ENCODE results near the gene AP4S1.

DNA sequence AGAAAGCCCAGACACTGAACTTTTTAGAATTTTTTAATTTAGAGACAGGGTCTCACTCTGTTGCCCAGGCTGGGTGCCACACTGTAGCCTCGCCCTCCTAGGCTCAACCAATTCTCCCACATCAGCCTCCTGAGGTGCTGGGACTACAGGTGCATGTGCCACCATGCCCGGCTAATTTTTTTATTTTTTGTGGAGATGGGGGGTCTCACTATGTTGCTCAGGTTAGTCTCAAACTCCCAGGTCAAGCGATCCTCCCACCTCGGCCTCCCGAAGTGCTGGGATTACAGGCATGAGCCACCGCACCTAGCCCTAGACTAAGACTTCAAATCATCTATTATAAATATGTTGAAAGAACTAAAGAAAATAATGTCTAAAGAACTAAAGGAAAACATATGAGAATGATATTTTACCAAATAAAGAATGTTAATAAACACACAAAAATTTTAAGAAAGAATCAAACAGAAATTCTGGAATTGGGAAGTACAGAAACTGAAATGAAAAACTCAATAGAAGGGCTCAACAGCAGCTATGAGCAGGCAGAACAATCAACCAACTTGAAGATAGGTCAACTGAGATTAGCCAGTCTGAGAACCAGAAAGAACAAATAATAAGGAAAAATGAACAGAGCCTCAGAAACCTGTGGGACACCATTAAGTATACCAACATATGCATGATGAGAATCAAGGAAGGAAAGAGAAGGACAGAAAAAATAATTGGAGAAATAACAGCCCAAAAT is 26.2 kb upstream of the AP4S1 start:
- no peak for TF ChIP-seq CTCF (IDR thresholded peaks at IDR 0.05)
- no peak for TF ChIP-seq POLR2A (IDR thresholded peaks at IDR 0.05)
